NCI-H1417 treated with DMSO at 0.1 percent for 48 hours (cell line): Measurements from ENCODE around the gene ZNF185.

ENCODE experiments used
- DNase-seq: peaks from one replicate; lab custom pipeline; 2025; lab: John Stamatoyannopoulos, UW

The ZNF185 gene

GRCh38 chrX:152917656-152918579, 20.1 kb downstream of the ZNF185 start:
- DNase-seq: no peak

GRCh38 chrX:152918707-152919106, 20.8 kb downstream of the ZNF185 start:
- no peak for DNase-seq

GRCh38 chrX:152923599-152923998, 25.7 kb downstream of the ZNF185 start:
- DNase-seq: no peak

GRCh38 chrX:152925835-152926234, 28.0 kb downstream of the ZNF185 start:
- DNase-seq: no peak

GRCh38 chrX:152926279-152926678, 28.4 kb downstream of the ZNF185 start:
- no peak for DNase-seq

GRCh38 chrX:152926923-152927322, 29.1 kb downstream of the ZNF185 start:
- no peak for DNase-seq

- no peak for DNase-seq
These were observed 30.2 kb downstream of the ZNF185 start for GRCh38 chrX:152927858-152928760.

GRCh38 chrX:152928761-152929400, 31.0 kb downstream of the ZNF185 start:
- no peak for DNase-seq

- no peak for DNase-seq
These were observed 32.0 kb downstream of the ZNF185 start for GRCh38 chrX:152929898-152930297.

GRCh38 chrX:152930516-152930915, 32.6 kb downstream of the ZNF185 start:
- no peak for DNase-seq

GRCh38 chrX:152932144-152932543, 34.3 kb downstream of the ZNF185 start:
- no peak for DNase-seq

- no peak for DNase-seq
These were observed 34.8 kb downstream of the ZNF185 start for GRCh38 chrX:152932598-152933175.

- DNase-seq: no peak
These were observed 38.4 kb downstream of the ZNF185 start for GRCh38 chrX:152936306-152936705.

- DNase-seq: no peak
These were observed 39.4 kb downstream of the ZNF185 start for GRCh38 chrX:152937236-152937635.

GRCh38 chrX:152941328-152942076, 43.6 kb downstream of the ZNF185 start:
- peak; percentile 52 for DNase-seq

GRCh38 chrX:152942077-152942442, 44.2 kb downstream of the ZNF185 start:
- no peak for DNase-seq

GRCh38 chrX:152943826-152944225, 46.0 kb downstream of the ZNF185 start:
- DNase-seq: no peak

GRCh38 chrX:152945021-152945979, 47.4 kb downstream of the ZNF185 start:
- DNase-seq: no peak

GRCh38 chrX:152946681-152947080, 48.8 kb downstream of the ZNF185 start:
- DNase-seq: no peak
